Smooth muscle cell of trachea (primary cell): ENCODE measurements around the gene PAK1. TPM values are rescaled to one million over a fixed set of nuclear protein-coding genes. Genes with fewer than 3 reads are reported as not detected.

Experiments
- total RNA-seq: library from RNA; depleted of rRNA; stranded (reverse); fragments of >200 nt; gene quantifications from 2 replicates; pipeline ENCODE4 v1.2.1, GENCODE V29; 2014

Gene PAK1
- 54.4 and 56.6 TPM in 2 replicates for total RNA-seq

GRCh38 chr11:77473801-77474683 is at the start of gene PAK1:
TSS of gene PAK1 (minus strand) at chr11:77474094. CDS start at chr11:77392520, 81,574 bp downstream.

GRCh38 chr11:77301510-77301909 is 172.4 kb downstream of the PAK1 start, which contains the start of gene GDPD4:
TSS of gene GDPD4 (minus strand) at chr11:77301686. CDS start at chr11:77285137, 16,549 bp downstream.

Other genes starting within 250 kb of the PAK1 start
- gene GDPD4, start 172.4 kb downstream of the PAK1 start, total RNA-seq: 0.17 TPM in 1 of 2 replicates, not detected in the other
- gene AQP11, start 115.9 kb upstream of the PAK1 start, total RNA-seq: 2.0 and 18.7 TPM in 2 replicates
- gene CLNS1A, start 163.7 kb upstream of the PAK1 start, total RNA-seq: 180 and 187 TPM in 2 replicates